Activated CD8-positive, alpha-beta memory T cell treated with anti-CD3 and anti-CD28 coated beads, Interleukin-2, amount 50 U/mL, for 24 hours (primary cell): Measurements from ENCODE around the gene SLC9A9.

Experiments used
- DNase-seq: peaks from one replicate; pipeline ENCODE4 v3.0.0-alpha.2; 2020; ENCODE audit errors: extremely low read depth

The SLC9A9 gene

DNA sequence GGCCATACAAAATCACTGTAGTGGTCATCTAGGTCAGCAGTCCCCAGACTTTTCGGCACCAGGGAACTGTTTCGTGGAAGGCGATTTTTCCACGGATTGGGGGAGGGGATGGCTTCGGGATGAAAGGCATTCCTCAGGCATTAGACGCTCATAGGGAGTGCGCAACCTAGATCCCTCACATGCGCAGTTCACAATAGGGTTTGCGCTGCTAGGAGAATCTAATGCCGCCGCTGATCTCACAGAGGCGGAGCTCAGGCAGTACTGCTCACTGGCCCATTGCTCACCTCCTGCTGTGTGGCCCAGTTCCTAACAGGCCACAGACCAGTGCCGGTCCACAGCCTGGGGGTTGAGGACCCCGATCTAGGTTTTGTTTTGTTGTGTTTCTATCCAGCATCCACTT is 200.1 kb downstream of the SLC9A9 start:
- DNase-seq, result no peak

DNA sequence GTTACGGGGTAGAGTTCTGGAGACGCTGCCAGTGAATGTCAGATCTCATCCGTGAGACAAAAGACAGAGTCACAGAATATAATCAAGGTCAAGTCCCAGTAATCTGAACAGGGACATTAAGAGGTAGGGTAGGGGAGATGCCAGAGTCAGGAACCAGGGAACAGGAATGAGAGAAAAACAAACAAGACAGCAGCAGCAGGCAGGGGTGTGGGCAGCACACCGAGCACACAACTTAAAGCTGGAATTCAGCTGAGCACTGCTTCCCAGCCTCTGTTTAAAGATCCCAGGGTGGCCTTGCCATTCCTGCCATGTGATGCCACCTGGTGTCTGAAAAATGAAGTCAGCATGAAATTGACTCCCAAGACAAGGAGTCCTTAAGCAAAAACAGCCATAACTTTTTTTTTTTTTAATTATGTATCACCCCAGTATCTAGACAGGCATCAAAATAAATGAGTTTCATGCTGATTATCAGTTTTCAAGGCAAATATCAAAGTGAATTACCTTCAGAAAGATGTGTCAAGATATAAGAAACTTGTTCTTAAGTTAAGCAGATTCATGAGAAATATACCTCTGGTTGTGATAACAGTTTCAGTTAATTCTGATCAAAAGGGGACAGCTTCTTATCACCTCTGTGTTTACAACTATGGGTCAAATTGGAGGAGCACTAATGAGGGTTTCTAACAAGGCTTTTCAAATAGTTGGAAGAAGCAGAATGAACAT is 203.7 kb downstream of the SLC9A9 start:
- DNase-seq, result no peak

DNA sequence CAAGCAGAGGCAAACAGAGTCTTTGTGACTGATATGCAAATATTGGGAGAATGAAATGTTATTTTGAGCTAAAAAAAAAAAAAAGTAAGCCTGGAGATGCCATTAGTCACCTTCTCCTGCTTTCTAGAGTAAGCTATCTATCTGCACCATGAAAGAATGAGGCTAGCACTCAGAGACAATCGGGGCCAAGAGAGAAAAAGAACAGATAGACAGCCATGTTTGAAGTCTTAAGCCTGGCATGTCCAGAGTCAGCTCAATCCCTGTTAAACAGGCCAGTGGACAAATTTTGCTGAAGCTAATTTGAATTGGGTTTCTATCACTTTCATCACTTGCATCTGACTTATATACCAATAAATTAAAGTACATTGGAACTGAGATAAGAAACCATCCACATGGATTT is 204.4 kb downstream of the SLC9A9 start:
- no peak for DNase-seq

DNA sequence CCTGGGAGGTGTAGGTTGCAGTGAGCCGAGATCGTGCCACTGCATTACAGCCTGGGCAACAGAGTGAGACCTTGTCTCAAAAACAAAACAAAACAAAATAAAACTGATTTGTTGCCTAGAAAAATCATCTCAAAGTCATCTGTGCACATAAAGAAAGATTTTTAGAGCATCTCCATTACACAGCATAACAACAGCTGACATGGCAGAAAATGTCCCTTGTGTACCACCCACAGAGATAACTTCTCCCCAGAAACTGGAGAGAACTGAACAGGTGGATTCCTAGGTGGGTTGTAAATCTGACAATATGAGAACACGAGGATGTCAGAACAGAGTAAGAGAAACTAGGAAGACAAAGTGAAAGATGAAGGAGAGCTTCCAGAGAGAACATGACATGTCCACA is 207.5 kb downstream of the SLC9A9 start:
- DNase-seq, result no peak

DNA sequence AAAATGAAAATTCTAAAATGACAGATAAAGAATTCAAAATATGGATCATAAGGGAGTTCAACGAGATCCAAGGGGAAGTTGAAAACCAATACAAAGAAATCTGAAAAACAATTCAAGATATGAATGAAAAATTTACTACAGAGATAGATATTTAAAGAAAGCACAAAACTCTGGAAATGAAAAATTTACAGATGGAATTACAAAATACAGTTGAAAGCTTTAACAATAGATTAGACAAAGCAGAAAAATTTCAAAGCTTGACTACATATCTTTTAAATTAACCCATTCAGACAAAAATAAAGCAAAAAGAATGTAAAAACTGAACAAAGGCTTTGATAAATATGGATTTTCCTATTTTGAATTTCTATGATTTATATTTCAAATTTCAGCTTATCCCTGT is 211.1 kb downstream of the SLC9A9 start:
- DNase-seq, result no peak

DNA sequence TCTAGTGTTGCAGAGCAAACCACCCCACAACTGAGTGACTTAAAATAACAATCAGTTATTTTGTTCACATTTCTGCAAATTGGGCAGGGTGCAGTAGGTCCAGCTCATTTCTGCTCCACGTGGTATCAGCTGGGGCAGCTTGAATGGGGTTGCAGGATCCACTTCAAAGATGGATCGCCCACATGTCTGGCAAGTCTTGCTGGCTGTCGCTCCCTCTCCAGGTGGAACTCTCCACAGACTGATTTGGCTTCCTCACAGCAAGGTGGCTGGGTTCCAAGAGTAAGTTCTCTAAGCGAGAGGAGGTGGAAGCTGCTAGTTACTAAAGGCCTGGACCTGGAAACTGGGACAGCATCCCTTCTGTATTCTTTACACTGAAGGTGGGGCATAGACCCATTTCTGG is 213.3 kb downstream of the SLC9A9 start:
- no peak for DNase-seq

DNA sequence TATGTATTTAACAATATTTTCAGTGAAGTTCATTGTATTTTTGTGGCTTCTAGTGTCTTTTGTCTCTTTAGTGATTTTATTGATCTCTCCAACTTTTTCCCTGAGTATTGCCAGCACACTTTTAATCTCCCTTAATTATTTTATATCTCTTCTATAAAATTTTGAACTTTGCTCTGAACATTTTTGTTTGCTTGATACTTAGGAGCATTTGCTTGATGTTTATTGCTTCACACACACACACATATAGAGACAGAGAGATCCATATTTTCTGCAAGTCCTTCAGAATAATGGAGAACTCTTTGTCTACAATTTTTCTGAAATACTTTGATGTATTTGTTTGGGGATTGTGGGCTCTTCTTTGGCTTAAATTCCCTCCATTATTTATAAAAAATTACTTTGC is 213.8 kb downstream of the SLC9A9 start:
- no peak for DNase-seq

DNA sequence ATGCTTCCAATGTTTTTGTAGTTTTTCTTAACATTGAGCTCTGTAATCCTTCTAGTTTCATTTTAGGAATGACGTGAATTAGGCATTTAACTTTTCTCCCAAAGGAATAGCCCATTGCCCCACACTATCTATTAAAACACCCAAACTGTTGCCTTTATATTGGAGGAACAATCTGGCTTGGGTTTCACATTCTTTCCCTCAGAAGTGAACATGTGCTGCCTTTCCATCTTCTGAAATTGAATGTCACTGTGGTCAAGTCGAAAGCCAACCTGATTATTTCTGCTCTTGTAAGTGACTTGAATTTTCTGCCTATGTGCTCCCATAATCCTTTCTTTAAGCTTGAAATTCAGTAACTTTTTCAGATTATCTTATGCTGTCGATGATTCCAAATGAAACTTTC is 214.5 kb downstream of the SLC9A9 start:
- no peak for DNase-seq

DNA sequence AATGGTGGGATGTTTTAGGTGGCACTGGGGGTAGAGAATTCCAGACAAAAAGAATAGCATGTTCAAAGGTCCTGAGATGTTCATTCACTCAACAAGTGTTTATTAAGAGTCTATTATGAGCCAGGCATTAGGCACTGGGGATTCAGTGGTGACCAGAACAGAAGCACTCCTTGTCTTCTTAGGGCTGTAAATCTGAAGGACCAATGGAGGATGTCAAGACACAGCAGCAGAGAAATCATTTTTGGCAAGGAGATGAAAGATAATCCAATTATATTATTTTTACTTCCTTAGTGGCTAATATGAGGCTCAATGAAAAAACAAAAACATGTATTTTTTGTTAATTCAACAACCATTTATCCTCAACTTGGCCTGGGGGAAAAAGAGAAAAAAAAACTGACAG is 218.5 kb downstream of the SLC9A9 start:
- no peak for DNase-seq

DNA sequence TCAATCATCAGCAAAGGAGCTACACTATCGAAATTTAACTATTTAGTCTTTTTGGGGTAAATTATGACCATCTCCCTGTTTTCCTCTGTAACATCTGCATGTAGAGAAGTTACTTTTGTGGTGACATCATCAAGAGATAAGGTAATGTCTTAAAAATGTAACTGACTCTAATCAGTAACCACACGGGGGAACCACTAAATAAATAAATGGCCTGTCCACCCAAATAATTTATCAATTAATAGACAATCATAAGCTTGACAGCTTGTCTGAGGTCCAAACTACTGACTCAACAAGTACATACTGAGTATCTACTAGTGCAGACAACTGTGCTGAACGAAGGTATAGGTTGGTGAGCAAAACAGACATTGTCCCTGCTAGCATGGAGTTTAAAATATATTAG is 219.3 kb downstream of the SLC9A9 start:
- no peak for DNase-seq

DNA sequence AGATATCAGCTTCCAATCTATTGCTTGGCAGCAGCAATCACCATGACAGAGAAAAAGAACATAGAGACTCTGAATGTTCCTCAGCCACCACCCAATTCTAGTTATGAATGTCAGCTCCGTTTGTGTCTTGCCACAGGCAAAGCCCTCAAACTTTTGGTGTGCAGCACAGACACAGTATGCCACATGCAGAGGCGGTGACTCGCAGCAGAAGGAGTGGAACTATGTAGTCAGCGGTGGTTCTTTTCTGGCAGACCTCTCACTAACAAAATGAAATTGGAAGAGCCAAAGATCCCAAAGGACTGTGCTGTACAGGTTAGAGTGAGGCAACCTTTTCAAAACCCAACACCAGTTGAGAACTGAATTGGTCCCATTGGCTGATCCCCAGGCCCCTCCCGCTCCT is 220.9 kb downstream of the SLC9A9 start:
- no peak for DNase-seq

DNA sequence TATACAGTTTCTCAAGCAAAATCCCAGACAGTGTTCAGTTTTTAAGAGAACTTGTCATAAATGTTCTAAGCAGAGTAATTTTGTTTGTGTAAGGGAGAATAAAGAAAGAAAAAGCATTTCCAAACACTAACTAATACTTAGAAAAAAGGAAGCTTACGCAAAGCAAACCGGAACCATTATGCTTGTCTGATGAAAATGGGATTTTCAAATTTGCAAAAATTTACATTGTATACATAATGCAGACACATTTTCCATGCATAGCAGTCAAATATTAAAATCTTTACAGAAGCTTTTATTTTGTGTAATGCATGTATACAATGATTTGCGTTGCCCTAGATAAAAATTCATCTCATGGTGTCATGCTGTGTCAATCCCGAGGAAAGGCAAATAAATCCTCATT is 229.0 kb downstream of the SLC9A9 start:
- no peak for DNase-seq

DNA sequence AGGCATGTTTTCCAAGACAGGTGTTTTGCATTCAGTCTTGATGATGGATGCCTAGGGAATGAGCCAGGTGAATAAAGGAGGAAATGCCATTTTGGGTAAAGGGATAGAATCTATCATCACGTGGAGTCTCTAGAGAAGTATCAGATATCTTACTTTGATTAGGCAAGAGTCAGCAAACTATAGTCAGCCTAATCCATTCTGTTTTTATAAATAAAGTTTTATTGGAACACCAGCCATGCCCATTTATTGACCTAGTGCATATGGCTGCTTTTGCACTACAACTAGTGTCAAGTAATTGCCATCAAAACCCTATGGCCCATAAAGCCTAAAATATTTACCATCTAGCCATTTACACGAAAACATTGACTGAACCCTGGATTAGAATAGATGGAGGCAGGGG is 231.2 kb downstream of the SLC9A9 start:
- DNase-seq, result no peak

DNA sequence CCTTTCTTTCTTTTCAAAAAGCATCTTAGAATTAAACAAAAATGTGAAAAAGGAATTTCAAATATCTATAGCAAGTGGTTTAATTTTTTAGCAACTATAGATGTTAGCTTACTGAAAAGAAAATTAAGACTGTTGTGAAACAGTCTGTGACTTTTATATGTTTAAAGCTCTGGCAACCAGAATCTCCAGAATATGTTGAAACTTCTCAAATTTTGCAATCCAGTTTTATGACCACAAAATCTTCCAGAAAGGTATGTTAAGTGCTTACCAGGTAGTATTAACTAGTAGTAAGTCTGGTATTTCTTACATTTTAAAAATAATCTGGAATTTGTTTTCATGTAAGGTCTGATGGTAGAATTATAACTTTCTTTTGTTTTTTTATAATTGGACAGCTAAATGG is 235.0 kb downstream of the SLC9A9 start:
- no peak for DNase-seq

DNA sequence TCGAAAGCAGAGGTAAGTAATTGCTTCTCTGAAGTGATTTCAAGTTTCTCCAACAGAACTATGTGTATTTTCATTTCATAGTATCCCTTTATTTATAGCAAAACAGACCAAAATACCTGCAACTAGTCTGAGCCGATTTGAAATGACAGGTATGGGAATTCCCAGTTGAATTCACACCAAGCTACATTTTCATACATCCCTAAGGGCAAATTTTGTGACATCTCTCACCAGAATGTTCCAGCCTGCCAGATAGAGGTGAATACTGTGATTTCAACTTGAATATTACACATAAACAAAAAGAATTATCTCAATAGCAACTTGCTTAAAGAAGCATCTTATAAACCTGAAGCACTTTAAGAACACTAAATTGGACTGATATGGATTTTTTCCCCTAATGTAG is 235.7 kb downstream of the SLC9A9 start:
- no peak for DNase-seq

DNA sequence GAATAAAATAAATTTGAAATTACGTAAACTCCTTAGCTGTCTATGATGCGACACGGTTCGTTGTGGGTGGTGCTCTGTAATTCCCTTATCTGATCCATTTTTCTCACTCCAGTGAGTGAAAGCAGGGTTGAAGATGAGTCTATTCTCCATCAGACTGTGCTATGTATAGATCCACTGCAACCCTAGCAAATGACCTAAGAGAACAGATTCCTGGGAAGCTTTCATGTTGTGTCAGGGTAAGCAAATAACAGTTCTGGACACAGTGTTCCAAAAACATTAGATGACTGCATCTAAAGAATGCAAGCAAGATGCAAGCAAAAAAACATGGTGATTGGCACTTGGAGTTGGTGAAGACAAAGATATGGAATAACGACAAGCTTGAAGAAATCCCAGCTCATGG is 239.3 kb downstream of the SLC9A9 start:
- no peak for DNase-seq

DNA sequence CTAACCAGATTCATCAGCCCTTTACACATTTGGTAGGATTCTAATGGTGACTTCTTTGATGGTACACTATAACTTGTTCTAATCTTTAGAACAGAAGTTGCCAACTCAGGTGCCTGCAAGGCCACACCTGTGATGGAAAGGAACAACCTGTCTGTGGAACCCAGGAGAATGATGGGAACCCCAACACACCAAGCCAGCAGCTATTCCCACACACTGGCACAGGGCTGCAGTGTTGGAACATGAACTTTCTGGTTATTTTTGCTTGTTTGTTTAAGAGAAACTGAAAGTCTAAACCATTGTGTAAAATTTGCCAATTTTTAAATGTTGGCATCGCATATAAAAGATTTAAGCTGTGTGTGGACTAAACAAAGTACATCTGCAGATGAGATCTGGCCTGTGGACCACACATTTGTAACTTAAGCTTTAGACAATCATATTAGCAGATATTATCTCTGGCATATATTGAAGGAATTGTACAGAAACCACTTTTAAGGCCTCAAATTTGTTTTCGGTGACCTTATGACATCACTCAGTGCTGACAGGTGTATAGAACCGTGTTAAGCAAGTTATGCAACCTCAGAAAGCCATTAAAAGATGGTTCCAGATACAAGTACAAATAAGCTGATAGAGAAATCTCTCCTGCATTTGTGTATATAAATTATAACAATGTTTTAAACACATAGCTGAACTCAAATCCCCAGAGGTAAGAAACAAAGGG is 242.9 kb downstream of the SLC9A9 start:
- no peak for DNase-seq

DNA sequence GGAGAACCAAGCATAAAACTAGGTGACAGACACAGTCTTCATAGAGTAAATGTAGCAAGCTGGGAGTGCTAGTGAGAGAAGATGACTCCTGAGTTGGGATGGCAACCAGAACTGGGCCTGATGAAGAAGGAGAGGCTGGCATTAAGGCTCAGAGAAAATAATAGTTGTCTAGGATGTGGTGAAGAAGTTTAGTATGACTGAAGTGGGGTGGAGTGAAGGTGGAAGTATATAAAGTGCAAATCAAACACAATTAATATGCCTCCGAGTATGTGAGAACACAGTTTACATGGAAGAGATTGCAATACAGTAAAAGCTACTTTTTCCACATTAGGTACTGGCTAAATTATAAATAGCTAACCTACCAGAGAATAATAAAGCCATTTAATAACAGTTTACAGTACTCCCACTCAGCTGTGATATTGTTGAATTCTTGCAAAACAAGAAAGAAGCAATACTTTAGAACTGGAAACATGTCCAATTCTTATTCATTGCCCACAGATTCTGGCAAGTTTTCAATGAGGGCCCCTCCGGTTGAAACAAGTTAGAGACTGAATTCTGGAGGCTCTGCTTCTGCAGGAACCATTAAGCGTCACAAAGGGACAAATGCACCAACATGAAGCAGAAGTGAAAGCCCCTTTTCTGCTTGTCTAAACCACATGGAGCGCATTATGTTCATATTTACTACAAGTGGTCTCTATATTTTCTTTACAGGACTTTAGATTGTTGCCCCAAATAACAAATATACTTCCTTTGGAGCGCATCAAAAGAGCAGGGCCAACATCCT is 243.7 kb downstream of the SLC9A9 start:
- no peak for DNase-seq

DNA sequence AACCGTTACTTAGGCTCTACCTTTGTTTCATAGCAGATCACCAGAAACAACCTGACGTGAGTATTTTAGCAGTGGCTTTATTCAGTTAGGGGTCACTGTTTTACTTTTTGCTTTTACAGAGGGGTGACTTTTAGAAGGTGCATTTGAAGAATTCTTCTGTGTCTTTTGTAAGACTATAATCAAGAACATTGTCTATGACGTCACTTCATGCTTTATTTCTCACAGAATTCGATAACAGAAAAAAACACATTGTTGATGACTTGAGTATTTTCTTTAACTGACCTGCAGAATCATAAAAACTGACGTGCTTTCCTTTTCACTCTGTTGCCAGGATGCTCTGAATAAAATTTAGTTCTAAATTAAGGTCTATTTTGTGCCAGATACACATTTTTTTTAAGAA is 244.5 kb downstream of the SLC9A9 start:
- no peak for DNase-seq

DNA sequence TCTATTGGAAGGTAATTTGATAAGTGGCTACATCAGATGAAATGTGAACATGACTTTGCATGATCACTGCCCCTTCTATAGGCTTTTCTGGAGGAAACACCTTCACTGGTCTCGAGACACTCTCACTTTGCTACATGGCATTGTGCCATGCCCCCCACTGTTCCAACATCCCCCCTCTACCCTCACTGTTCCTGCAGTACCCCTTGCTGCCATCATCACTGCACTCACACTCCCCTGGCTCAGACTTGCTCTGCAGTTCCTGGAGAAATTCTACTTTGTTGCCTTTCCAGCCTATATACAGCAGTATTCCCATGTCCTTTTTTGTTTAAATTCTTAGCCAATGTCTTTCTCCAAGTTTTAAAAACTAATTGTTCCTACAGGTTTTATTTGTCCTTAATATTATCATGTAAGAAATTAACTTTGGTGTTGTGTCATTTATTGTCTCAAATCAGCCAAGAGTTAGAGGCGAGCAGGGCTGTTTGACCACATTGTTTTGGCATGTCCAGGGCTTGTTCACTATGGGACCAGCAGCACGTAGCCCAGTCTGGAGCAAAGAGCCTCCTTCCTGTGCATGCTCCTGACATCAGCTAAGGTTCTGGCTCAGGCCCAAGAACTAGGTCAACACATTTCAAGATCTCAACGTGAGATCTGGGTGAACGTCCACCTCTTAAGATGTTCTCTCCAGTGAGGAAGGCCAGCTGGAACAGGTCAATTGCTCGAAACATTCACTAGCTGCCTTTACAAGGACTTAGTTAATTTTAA is 246.4 kb downstream of the SLC9A9 start:
- no peak for DNase-seq

DNA sequence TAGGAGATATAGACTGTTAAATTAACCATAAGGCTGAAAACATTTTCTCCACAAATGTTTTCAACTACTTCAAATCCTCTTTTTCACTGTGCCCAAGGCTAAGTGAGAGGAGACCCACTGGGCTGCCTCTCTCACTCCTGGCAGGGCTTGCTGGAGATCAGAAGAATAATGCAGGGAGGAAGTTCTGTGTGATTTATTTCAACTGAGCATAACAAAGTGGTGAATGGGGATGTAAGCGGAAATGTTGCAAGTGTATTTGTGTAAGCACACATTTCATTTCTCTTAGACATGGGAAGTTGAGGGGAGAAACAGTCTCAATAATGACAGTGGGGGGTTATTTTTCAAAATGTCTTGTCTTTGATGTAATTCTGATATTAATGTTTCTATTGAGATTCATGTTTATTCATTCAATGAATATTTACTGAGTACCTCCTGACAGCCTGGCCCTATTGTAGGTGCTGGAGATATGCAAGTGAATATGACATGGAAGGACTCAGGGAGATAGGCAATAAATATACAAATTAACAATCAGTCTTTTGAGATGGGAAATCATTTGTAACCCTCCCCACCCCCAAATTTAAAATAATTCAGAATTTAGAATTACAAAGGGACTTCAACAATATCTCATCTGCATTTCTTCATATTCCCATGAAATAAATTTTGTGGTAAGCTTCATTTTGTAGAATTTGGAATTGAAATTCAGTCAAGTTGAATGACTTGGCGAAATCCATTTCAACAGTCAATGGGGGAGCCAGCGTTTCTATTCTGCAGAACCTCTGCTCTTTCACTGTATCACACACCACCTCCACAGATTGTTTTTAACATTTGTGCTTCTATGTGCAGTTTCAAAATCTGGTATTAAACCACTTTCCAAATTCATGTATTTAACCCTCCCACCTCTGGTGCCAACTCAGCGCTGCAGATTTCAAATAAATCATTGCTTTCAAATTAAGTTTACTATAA is 247.2 kb downstream of the SLC9A9 start:
- DNase-seq, result no peak
